NCI-H460 (cell line): ENCODE data around the gene CAMK2D. TPM values are rescaled to one million over a fixed set of nuclear protein-coding genes. Genes with fewer than 3 reads are reported as not detected.
A peak's percentile ranks its signal among the peaks of the same experiment; 100 is the strongest.

Experiments
- DNase-seq: peaks from one replicate; pipeline ENCODE4 v3.0.0-alpha.2; 2016; ENCODE audit warnings: low read depth; ENCODE audit errors: extremely low read depth
- total RNA-seq: library from RNA; depleted of rRNA; stranded (reverse); fragments of >200 nt; shearing (Covaris generic); gene quantifications from 2 replicates; pipeline ENCODE4 v1.2.3, GENCODE V29; 2014

CAMK2D gene
- total RNA-seq, 1 experiment from 2014 or later: 58.8 TPM

GRCh38 chr4:113499696-113500095 lies 261.8 kb downstream of the CAMK2D start:
- no peak for DNase-seq

DNA sequence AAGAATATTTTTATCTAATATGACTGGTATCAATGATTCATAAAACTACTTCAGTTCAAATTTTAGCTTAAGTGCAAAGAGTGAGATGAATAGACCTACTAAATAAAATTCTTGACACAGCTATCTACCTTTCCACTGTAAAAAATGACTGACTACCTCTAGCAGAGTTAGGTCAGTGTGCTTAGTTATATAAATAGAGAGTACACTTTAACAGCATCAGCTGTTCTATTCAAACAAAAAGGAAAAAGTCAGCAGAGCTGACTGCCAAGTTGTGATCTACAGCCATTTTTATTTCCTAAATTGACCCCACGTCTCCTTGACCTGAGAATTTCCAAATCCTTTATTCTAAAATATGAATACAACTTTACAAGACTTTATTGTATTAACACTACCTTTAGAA lies 262.4 kb downstream of the CAMK2D start:
- no peak for DNase-seq

GRCh38 chr4:113497154-113497884 lies 264.2 kb downstream of the CAMK2D start:
- DNase-seq: no peak

DNA sequence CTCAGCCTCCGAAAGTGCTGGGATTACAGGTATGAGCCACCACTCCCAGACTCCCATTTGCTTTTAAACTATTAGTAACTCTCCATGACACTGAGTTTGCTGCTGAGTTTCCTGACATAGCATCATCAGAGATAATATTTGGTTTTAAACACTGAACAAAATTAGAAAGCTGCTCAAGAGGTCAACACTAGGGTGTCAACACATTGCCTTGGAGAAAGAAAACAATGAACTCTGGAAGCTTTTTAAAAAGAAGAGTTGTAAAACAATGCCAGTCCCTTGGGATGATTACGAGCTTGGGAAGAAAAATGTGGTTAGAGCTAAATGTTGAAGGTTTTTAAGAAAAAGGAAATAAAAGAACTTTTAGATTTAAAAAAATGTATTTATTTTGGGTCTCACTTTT lies 264.8 kb downstream of the CAMK2D start:
- no peak for DNase-seq

GRCh38 chr4:113495790-113496189 lies 265.7 kb downstream of the CAMK2D start:
- DNase-seq: no peak

DNA sequence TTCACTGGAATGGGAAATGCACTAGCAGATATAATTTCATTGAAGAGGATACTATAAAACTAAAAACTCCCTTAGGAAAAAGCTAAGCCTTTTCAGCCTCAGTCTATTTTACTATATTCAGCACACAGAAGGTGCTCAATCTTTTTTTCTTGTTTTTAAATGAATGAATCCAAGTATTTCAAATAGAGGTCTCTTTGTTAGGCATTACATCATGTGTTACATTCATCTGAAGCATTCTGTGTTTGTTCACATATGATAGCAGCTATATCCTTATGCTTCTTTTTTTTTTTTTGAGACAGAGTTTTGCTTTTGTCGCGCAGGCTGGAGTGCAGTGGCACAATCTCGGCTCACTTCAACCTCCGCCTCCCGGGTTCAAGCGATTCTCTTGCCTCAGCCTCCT lies 278.4 kb downstream of the CAMK2D start:
- DNase-seq: no peak

- no peak for DNase-seq
Measured at GRCh38 chr4:113482325-113482724, 279.2 kb downstream of the CAMK2D start.

DNA sequence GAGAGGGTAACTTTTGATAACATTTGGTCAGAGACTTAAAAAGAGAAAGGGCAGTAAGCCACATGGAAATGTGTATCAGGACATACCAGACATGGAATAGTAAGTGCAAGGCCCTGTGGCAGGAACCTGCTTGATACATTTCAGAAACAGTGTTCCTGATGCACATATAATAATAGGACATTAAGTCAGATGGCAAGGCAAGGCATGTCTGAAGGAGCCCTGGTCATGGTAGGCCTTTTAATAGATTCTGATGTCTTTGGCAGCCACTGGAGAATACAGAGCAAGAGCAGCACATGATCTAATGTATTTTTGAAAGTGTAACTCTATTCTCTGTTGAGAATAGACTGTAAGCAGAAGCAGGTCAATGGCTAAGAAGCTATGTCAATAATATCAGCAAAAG lies 279.7 kb downstream of the CAMK2D start:
- no peak for DNase-seq

DNA sequence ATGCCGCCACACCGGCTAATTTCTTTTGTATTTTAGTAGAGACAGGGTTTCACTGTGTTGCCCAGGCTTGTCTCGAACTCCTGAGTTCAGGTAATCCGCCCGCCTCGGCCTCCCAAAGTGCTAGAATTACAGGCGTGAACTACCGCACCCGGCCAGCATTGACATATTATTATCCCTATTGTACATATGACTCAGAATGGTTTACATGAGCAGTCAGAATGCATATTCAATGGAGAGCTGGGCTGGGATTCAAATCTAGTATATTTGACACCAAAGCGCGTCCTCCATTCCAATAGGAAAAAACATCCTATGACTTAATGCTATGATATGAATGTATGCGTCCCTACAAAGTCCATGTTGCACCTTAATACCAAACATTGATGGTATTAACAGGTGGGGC lies 281.4 kb downstream of the CAMK2D start:
- DNase-seq: no peak

- no peak for DNase-seq
Measured at GRCh38 chr4:113478032-113478431, 283.5 kb downstream of the CAMK2D start.

- DNase-seq: no peak
Measured at GRCh38 chr4:113476800-113477199, 284.7 kb downstream of the CAMK2D start.

- DNase-seq: no peak
Measured at GRCh38 chr4:113474017-113474416, 287.5 kb downstream of the CAMK2D start.

- DNase-seq: no peak
Measured at GRCh38 chr4:113472864-113473263, 288.7 kb downstream of the CAMK2D start.

- no peak for DNase-seq
Measured at GRCh38 chr4:113471146-113471860, 290.2 kb downstream of the CAMK2D start.

DNA sequence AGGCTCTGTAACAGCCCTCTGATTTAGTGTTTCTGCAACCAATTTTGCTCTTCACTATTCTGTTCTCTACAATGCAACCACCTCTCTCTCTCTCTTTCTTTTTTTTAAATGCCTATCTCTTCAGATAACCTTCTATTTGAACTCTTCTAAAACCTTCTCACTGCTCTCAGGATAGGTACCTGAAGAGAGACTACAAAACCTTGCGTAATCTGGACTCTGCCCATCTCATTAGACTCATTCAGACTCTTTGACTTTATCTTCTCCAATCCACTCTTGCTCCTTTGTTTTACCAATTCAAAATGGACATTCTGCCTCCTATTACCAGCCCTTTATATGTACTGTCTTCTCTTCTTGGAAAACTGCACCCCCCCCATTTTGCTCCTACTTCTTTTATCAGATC lies 291.6 kb downstream of the CAMK2D start:
- no peak for DNase-seq

GRCh38 chr4:113469023-113469390 lies 292.5 kb downstream of the CAMK2D start:
- no peak for DNase-seq

DNA sequence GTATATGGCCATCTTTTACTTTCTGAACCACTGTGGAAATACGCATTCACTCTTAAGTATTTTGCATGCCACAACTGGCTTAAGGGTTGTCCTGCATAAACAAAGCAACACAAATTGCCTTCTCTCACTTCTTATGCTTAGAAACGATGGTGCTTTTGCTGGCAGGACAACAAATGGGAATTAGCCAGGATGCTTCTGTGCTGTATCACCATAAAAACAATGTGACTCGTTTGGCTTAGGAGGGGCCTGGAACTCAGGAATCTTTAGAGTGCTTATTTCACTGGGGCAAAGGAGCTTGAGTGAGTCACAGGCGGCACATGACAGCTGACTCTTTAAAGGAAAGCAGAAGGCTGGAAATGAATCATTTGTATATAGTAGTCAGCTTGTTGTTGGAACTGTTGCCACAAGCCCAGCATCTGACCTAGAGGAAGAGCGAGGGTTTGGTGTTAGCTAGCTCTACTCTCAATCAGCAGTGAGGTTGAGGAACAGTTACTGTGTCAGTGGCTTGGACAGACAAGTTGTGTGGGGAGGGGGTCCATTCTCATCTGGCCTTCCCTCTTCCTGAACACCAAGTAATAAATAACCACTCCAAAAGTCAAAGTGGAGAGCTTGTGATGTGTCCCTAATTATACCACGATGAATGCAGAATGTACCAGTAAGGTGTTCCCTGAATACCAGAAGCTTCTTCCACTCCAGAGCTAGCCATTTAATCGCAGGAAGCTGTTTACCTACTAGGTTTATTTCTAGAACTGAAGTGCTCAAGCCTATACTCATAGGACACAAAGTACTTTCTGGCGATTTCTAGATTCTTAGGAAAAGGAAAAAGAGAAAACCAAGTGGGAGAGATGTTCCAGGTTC lies 293.1 kb downstream of the CAMK2D start:
- DNase-seq: peak; percentile 81

- no peak for DNase-seq
Measured at GRCh38 chr4:113467581-113467980, 294.0 kb downstream of the CAMK2D start.

- no peak for DNase-seq
Measured at GRCh38 chr4:113462286-113462685, 299.3 kb downstream of the CAMK2D start.

GRCh38 chr4:113461281-113461680 lies 300.3 kb downstream of the CAMK2D start:
- DNase-seq: no peak

GRCh38 chr4:113457886-113458285 lies 303.7 kb downstream of the CAMK2D start:
- no peak for DNase-seq
